Activated CD4-positive, alpha-beta memory T cell treated with anti-CD3 and anti-CD28 coated beads for 36 hours (primary cell): Measurements from ENCODE around the gene SPIN1. TPM values are rescaled to one million over a fixed set of nuclear protein-coding genes. Genes with fewer than 3 reads are reported as not detected.

Source experiments
- CTCF ChIA-PET: fragments of 350-600 bp; sonication (Branson Sonifier 250); formaldehyde crosslinking; loops from one replicate; lab custom pipeline; 2021; ENCODE audit warnings: antibody characterized with exemption, inconsistent platforms; lab: Charles Lee
- POLR2A ChIA-PET: fragments of 350-600 bp; sonication (Branson Sonifier 250); formaldehyde crosslinking; loops from one replicate; lab custom pipeline; 2021; ENCODE audit warnings: antibody characterized with exemption; lab: Charles Lee
- DNase-seq: peaks from one replicate; pipeline ENCODE4 v3.0.0-alpha.2; 2020
- H3K27ac Mint-ChIP-seq: one replicate; pipeline ENCODE4 v1.8.0; 2021; ENCODE audit warnings: mixed read lengths
- H3K27me3 Mint-ChIP-seq: one replicate; pipeline ENCODE4 v1.8.0; 2021; ENCODE audit warnings: mixed read lengths
- H3K36me3 Mint-ChIP-seq: one replicate; pipeline ENCODE4 v1.8.0; 2021; ENCODE audit warnings: mixed read lengths
- H3K4me1 Mint-ChIP-seq: one replicate; pipeline ENCODE4 v1.8.0; 2021; ENCODE audit warnings: low read depth, mixed read lengths
- H3K4me3 Mint-ChIP-seq: one replicate; pipeline ENCODE4 v1.8.0; 2021; ENCODE audit warnings: mild to moderate bottlenecking, mixed read lengths
- H3K9me3 Mint-ChIP-seq: one replicate; pipeline ENCODE4 v1.8.0; 2021; ENCODE audit warnings: mixed read lengths
- intact Hi-C: fragments of 100-400 bp; cut with micrococcal nuclease; formaldehyde crosslinking; loops from one replicate; pipeline ENCODE4 v1.15.1; 2023
- total RNA-seq, 2 experiments: library from RNA; stranded (reverse); gene quantifications; one replicate each; pipeline ENCODE4 v1.2.3, GENCODE V29; 2021

Gene SPIN1
- total RNA-seq, 2 experiments from 2014 or later: 19.6 to 20.8 TPM

GRCh38 chr9:88390371-88390990 lies 2.2 kb downstream of the SPIN1 start:
- Mint-ChIP-seq H3K4me1 (peaks cover 28% of the 10 kb centered on the region), H3K4me3 (no peak overlapping the region), H3K27me3 (no peaks in the 10 kb centered on the region), H3K9me3 (no peaks in the 10 kb centered on the region), H3K27ac (no peak overlapping the region), H3K36me3 (peaks cover 9% of the 10 kb centered on the region)
- POLR2A ChIA-PET: no interaction called here
- CTCF ChIA-PET: no interaction called here
- intact Hi-C loops: no loop called here
- DNase-seq: no peak

DNA sequence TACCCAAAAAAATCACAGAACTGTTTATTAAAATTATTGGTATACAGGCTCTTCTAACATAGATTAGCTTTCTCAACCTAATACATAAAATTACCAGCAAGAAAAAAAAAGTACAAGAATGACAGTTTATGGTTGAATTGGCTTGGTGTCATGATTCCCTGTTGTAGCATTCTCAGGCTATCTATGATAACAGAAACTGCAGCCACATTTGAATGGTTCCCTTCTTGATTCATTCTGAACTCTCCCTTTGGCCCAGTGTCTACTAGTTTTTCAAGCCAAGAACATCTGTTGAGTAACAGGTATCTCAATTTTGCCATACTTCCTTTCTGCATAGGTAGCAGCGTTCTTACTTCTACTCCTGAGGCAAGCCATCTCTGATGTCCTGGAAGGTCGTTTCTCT lies 3.0 kb downstream of the SPIN1 start:
- Mint-ChIP-seq H3K4me1 (peaks cover 28% of the 10 kb centered on the region), H3K4me3 (no peak overlapping the region), H3K27ac (no peak overlapping the region), H3K36me3 (peaks cover 9% of the 10 kb centered on the region), H3K9me3 (no peaks in the 10 kb centered on the region), H3K27me3 (no peaks in the 10 kb centered on the region)
- no peak for DNase-seq
- intact Hi-C loops: no loop called here
- CTCF ChIA-PET: no interaction called here
- POLR2A ChIA-PET: no interaction called here

- ChIA-PET POLR2A (no interaction called here), CTCF (no interaction called here)
- no peak for DNase-seq
- no peak overlapping the region for H3K27ac Mint-ChIP-seq
- no peak overlapping the region for H3K4me3 Mint-ChIP-seq
- H3K36me3 Mint-ChIP-seq: peaks cover 9% of the 10 kb centered on the region
- no peaks in the 10 kb centered on the region for H3K9me3 Mint-ChIP-seq
- H3K4me1 Mint-ChIP-seq: peaks cover 24% of the 10 kb centered on the region
- H3K27me3 Mint-ChIP-seq: no peaks in the 10 kb centered on the region
- intact Hi-C loops: no loop called here
These were observed 3.7 kb downstream of the SPIN1 start for GRCh38 chr9:88391921-88392320.

- DNase-seq: no peak
- no peaks in the 10 kb centered on the region for H3K27me3 Mint-ChIP-seq
- peaks cover 9% of the 10 kb centered on the region for H3K36me3 Mint-ChIP-seq
- H3K27ac Mint-ChIP-seq: no peak overlapping the region
- H3K9me3 Mint-ChIP-seq: no peaks in the 10 kb centered on the region
- peaks cover 20% of the 10 kb centered on the region for H3K4me1 Mint-ChIP-seq
- ChIA-PET POLR2A (no interaction called here), CTCF (no interaction called here)
- intact Hi-C loops: no loop called here
- H3K4me3 Mint-ChIP-seq: no peak overlapping the region
These were observed 4.3 kb downstream of the SPIN1 start for GRCh38 chr9:88392549-88392948.

DNA sequence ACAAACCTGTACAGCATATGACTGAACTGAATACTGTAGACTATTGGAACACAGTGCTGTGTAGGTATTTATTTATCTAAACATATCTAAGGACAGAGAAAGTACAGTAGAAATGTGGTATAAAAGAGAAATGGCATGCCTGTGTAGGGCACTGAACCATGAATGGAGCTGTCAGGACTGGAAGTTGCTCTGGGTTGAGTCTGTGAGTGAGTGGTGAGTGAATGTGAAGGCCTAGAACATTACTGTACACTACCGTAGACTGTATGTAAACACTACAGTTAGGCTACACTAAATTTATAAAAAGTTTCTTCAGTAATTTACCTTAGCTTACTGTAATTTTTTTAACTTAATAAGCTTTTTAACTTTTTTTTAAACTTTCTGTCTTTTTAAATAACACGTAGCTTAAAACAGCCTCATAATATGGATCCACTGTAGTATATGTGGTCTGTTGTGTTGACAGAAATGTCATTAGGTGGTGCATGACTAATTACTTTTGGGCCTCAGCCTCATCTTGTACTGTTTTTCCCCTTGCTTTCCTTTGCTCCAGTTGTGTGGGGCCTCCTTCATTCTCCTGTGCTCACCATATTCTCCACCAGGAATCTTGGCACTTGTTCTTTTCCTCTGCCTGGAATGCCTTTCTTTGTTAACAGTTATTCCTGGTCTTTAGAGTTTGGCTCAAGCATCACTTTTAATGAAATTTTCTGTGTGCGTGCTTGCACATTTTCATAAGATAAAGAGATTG lies 8.8 kb downstream of the SPIN1 start:
- no peak for DNase-seq
- POLR2A ChIA-PET: no interaction called here
- Mint-ChIP-seq H3K27ac (no peak overlapping the region), H3K4me1 (peaks cover 9% of the 10 kb centered on the region), H3K27me3 (no peaks in the 10 kb centered on the region), H3K4me3 (no peak overlapping the region), H3K9me3 (no peaks in the 10 kb centered on the region), H3K36me3 (peaks cover 4% of the 10 kb centered on the region)
- intact Hi-C loops: no loop called here
- CTCF ChIA-PET: interaction anchor here (0.5 kb wide), 1 partner anchor 71 kb away, joined by 3 read pairs; no protein-coding TSS in a partner anchor

DNA sequence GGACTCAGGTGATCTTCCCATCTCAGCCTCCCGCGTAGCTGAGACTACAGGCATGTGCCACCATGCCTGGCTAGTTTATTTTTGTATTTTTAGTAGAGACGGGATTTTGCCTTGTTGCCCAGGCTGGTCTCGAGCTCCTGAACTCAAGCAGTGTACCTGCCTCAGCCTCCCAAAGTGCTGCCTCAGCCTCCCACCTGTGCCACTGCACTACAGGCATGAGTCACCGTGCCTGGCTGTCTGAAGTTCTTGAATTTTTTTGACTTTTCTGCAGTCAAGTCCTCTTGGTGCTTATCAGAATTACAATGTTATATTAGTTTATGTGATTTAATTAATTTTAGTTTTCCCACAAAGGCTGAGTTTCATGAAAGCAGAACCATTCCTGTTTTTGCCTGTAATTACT lies 9.8 kb downstream of the SPIN1 start:
- DNase-seq: no peak
- CTCF ChIA-PET: no interaction called here
- Mint-ChIP-seq H3K9me3 (no peaks in the 10 kb centered on the region), H3K4me1 (peaks cover 9% of the 10 kb centered on the region), H3K27ac (no peak overlapping the region), H3K4me3 (no peak overlapping the region), H3K36me3 (peaks cover 4% of the 10 kb centered on the region), H3K27me3 (no peaks in the 10 kb centered on the region)
- POLR2A ChIA-PET: no interaction called here
- intact Hi-C loops: no loop called here

GRCh38 chr9:88399966-88400365 lies 11.7 kb downstream of the SPIN1 start:
- Mint-ChIP-seq H3K4me1 (peaks cover 13% of the 10 kb centered on the region), H3K36me3 (peaks cover 8% of the 10 kb centered on the region), H3K27me3 (no peaks in the 10 kb centered on the region), H3K4me3 (no peak overlapping the region), H3K27ac (no peak overlapping the region), H3K9me3 (peaks cover 3% of the 10 kb centered on the region)
- intact Hi-C loops: no loop called here
- DNase-seq: no peak
- POLR2A ChIA-PET: no interaction called here
- CTCF ChIA-PET: no interaction called here

DNA sequence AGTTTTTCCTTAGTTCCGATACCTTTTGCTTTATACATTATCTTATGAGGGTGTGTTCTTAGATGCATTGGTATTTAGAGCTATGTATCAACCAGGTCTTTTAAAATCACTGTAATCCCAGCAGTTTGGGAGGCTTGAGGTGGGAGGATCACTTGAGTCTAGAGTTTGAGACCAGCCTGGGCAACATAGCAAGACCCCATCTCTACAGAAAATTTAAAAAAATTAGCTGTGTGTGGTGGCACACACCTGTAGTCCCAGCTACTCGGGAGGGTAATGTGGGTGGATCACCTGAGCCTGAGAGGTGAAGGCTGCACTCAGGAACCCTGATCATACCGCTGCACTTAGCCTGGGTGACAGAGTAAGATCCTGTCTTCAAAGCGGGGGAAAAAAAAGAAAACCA lies 15.1 kb downstream of the SPIN1 start:
- Mint-ChIP-seq H3K27me3 (no peaks in the 10 kb centered on the region), H3K4me1 (peaks cover 12% of the 10 kb centered on the region), H3K9me3 (peaks cover 3% of the 10 kb centered on the region), H3K4me3 (no peak overlapping the region), H3K27ac (no peak overlapping the region), H3K36me3 (peaks cover 5% of the 10 kb centered on the region)
- no peak for DNase-seq
- intact Hi-C loops: no loop called here
- CTCF ChIA-PET: no interaction called here
- POLR2A ChIA-PET: no interaction called here

DNA sequence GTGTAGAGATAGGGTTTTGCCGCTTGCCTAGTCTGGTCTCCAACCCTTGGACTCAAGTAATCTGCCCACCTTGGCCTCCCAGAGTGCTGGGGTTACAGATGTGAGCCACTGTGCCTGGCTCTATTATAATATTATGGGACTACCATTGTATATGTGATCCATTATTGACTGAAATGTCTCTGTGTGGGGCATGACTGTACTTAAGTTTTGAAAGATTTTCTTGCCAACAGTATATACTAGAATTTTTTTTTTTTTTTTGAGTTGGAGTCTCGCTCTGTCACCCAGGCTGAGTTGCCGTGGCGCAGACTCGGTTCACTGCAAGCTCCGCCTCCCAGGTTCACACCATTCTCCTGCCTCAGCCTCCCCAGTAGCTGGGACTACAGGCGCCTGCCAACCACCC lies 17.8 kb downstream of the SPIN1 start:
- CTCF ChIA-PET: no interaction called here
- H3K27me3 Mint-ChIP-seq: no peaks in the 10 kb centered on the region

GRCh38 chr9:88411471-88411870 lies 23.2 kb downstream of the SPIN1 start:
- POLR2A ChIA-PET: no interaction called here
- CTCF ChIA-PET: interaction anchor here (0.7 kb wide), 1 partner anchor 400 kb away, joined by 3 read pairs; no protein-coding TSS in a partner anchor
- DNase-seq: no peak
- intact Hi-C loops: no loop called here
- Mint-ChIP-seq H3K27me3 (no peaks in the 10 kb centered on the region), H3K4me3 (no peak overlapping the region), H3K36me3 (peaks cover 38% of the 10 kb centered on the region), H3K9me3 (peaks cover 24% of the 10 kb centered on the region), H3K27ac (no peak overlapping the region), H3K4me1 (peaks cover 3% of the 10 kb centered on the region)

More for the DNA sequence above, 17.8 kb downstream of the SPIN1 start:
- Mint-ChIP-seq H3K4me3 (no peak overlapping the region), H3K27ac (no peak overlapping the region), H3K4me1 (peaks cover 7% of the 10 kb centered on the region), H3K9me3 (peaks cover 8% of the 10 kb centered on the region), H3K36me3 (peaks cover 13% of the 10 kb centered on the region)
- POLR2A ChIA-PET: no interaction called here
- intact Hi-C loops: no loop called here
- DNase-seq: no peak

DNA sequence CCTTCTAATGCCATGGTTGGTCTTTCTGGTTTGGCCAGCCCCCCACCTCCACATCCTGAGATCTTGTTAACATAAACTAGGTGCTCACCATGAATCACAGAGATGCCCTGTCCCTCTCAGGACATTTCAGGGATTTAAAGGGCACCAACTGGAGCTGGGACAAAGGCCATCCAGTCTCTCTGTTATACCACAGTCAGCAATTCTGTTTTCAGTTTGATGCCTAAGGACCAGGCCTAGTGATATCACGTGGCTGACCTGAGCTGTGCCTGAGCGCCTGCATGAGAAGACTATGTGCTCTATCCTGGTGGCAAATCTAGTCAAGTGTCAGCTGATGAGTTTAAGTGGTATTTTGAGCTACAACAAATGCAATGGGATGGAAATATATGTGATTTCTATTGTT lies 26.1 kb downstream of the SPIN1 start:
- ChIA-PET POLR2A (no interaction called here), CTCF (interaction anchor here (0.9 kb wide), 1 partner anchor 463 kb away, joined by 3 read pairs; no protein-coding TSS in a partner anchor)
- intact Hi-C loops: no loop called here
- H3K4me1 Mint-ChIP-seq: peaks cover 13% of the 10 kb centered on the region
- no peak overlapping the region for H3K4me3 Mint-ChIP-seq
- no peak for DNase-seq
- H3K36me3 Mint-ChIP-seq: peaks cover 64% of the 10 kb centered on the region
- H3K27ac Mint-ChIP-seq: no peak overlapping the region
- no peaks in the 10 kb centered on the region for H3K27me3 Mint-ChIP-seq
- H3K9me3 Mint-ChIP-seq: peaks cover 47% of the 10 kb centered on the region

DNA sequence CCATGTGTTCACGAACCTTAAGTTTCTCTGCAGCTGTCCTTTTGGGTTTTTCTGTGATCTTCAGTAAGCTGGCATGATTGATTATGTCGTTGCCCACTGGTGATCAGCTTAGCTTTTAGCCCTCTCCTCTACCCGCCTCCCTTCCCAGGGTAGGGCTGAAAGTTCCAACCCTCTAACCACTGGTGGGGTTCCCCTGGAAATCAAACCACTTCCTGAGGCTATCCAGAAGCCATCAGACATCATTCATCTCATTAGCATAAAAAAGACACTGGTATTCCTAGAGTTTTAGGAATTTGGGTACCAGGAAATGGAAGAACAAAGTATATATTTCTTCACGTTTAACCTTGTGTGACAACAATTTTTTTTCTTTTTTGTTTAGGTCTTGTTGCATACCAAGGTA lies 29.8 kb downstream of the SPIN1 start:
- H3K4me3 Mint-ChIP-seq: no peak overlapping the region
- CTCF ChIA-PET: interaction anchor here (0.6 kb wide), 1 partner anchor 58 kb away, joined by 3 read pairs; no protein-coding TSS in a partner anchor
- peaks cover 59% of the 10 kb centered on the region for H3K9me3 Mint-ChIP-seq

More for the DNA sequence above, 29.8 kb downstream of the SPIN1 start:
- Mint-ChIP-seq H3K4me1 (peaks cover 15% of the 10 kb centered on the region), H3K27ac (no peak overlapping the region), H3K36me3 (peaks cover 67% of the 10 kb centered on the region), H3K27me3 (no peaks in the 10 kb centered on the region)
- DNase-seq: no peak
- POLR2A ChIA-PET: no interaction called here
- intact Hi-C loops: no loop called here
